HCT116 (cell line): ENCODE data around the gene BAHCC1.

Experiments
- CEBPB ChIP-seq: IDR thresholded peaks from 2 replicates; pipeline ENCODE4 v1.6.1; 2012; ENCODE audit warnings: low read depth
- CTCF ChIP-seq, 3 experiments: fragments of 200-600 bp in 1 of 3; sonication (generic) in 1 of 3; IDR thresholded peaks in 2 of 3; conservative IDR thresholded peaks in 1 of 3; 2 replicates each; pipeline ENCODE4 v1.5.1; 2012 to 2017; ENCODE audit warnings: low read depth in 2 of 3, low read length in 2 of 3, antibody characterized with exemption in 1 of 3, borderline replicate concordance in 1 of 3, control low read depth in 1 of 3, mild to moderate bottlenecking in 1 of 3, mixed read lengths in 1 of 3, mixed run types in 1 of 3, moderate library complexity in 1 of 3; ENCODE audit not compliant: insufficient read depth in 1 of 3
- EZH2 ChIP-seq: fragments of 200-600 bp; sonication (generic); IDR thresholded peaks from 2 replicates; pipeline ENCODE4 v1.6.1; 2017; ENCODE audit warnings: antibody characterized with exemption, mixed run types
- POLR2A ChIP-seq: IDR thresholded peaks from 2 replicates; pipeline ENCODE4 v1.7.0; 2011; ENCODE audit warnings: borderline replicate concordance; ENCODE audit not compliant: insufficient read depth, insufficient read length; ENCODE audit errors: extremely low read depth
- POLR2AphosphoS5 ChIP-seq: IDR thresholded peaks from 2 replicates; pipeline ENCODE4 v1.6.1; 2011; ENCODE audit warnings: mild to moderate bottlenecking, low read depth, low read length, moderate library complexity
- REST ChIP-seq: IDR thresholded peaks from 2 replicates; pipeline ENCODE4 v1.6.1; 2012; ENCODE audit warnings: low read depth
- SIN3A ChIP-seq: IDR thresholded peaks from 2 replicates; pipeline ENCODE4 v1.6.1; 2012; ENCODE audit warnings: low read depth
- ZNF274 ChIP-seq: fragments of 200-500 bp; sonication (Bioruptor generic); IDR thresholded peaks from 2 replicates; pipeline ENCODE4 v1.6.1; 2014; ENCODE audit warnings: mild to moderate bottlenecking, low read depth, low read length, inconsistent platforms
- TF ChIP-seq, protein P1 (sequence below): IDR thresholded peaks from 2 replicates; pipeline ENCODE4 v1.6.1; 2012
- TF ChIP-seq, protein P2 (sequence below): IDR thresholded peaks from 2 replicates; pipeline ENCODE4 v1.6.1; 2011; ENCODE audit warnings: mild to moderate bottlenecking, low read length, moderate library complexity; ENCODE audit not compliant: insufficient replicate concordance; ENCODE audit errors: extremely low read depth

GRCh38 chr17:81442791-81443190 lies 47.5 kb downstream of the BAHCC1 start:
- no peak for TF ChIP-seq ZNF274
- no peak for TF ChIP-seq POLR2AphosphoS5
- no peak for TF ChIP-seq SIN3A
- TF ChIP-seq REST: no peak
- TF ChIP-seq CTCF (IDR thresholded peaks at IDR 0.05 in 2 of 3, conservative IDR thresholded peaks at IDR 0.05 in 1 of 3; ENCODE audit: borderline replicate concordance in 1 of 3, insufficient read depth in 1 of 3, low read depth in 2 of 3, low read length in 2 of 3): no peak
- TF ChIP-seq EZH2: no peak
- TF ChIP-seq POLR2A: no peak
- no peak for TF ChIP-seq CEBPB
- TF ChIP-seq, protein P1, sequence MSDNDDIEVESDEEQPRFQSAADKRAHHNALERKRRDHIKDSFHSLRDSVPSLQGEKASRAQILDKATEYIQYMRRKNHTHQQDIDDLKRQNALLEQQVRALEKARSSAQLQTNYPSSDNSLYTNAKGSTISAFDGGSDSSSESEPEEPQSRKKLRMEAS: no peak
- TF ChIP-seq, protein P2, sequence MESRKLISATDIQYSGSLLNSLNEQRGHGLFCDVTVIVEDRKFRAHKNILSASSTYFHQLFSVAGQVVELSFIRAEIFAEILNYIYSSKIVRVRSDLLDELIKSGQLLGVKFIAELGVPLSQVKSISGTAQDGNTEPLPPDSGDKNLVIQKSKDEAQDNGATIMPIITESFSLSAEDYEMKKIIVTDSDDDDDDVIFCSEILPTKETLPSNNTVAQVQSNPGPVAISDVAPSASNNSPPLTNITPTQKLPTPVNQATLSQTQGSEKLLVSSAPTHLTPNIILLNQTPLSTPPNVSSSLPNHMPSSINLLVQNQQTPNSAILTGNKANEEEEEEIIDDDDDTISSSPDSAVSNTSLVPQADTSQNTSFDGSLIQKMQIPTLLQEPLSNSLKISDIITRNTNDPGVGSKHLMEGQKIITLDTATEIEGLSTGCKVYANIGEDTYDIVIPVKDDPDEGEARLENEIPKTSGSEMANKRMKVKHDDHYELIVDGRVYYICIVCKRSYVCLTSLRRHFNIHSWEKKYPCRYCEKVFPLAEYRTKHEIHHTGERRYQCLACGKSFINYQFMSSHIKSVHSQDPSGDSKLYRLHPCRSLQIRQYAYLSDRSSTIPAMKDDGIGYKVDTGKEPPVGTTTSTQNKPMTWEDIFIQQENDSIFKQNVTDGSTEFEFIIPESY: no peak
